Camera-type eye (tissue), 1 donor: Measurements from ENCODE around the gene FANCF. TPM values are rescaled to one million over a fixed set of nuclear protein-coding genes. Genes with fewer than 3 reads are reported as not detected.

Experiments
- total RNA-seq: library from RNA; depleted of rRNA; stranded (reverse); fragments of >200 nt; gene quantifications from one replicate; pipeline ENCODE4 v1.2.3, GENCODE V29; 2014

FANCF gene
- total RNA-seq = 21.4 TPM

DNA sequence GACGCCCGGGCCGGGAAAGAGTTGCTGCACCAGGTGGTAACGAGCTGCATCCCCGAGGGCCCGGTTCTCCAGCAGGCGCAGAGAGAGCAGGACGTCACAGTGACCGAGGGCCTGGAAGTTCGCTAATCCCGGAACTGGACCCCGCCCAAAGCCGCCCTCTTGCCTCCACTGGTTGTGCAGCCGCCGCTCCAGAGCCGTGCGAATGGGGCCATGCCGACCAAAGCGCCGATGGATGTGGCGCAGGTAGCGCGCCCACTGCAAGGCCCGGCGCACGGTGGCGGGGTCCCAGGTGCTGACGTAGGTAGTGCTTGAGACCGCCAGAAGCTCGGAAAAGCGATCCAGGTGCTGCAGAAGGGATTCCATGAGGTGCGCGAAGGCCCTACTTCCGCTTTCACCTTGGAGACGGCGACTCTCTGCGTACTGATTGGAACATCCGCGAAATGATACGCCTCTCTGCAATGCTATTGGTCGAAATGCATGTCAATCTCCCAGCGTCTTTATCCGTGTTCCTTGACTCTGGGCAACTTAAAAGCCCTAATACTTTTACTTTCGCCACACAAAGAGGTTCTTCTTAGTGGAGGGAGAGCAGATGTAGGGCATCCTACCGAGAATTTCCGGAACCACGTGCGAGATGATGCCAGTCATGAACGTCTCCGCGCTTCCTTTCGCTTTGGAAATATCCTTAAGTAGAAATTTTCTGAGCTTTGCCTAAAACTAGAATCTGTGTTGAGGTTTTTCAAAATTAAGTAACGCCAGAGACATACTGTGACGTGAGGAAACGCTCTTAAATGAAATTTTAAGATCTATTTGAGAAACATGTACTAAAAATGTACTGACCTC is at the start of gene FANCF:
TSS of gene FANCF (minus strand) at position 376 of the 840 bp plus-strand sequence. CDS start at position 363, 13 bp downstream.

DNA sequence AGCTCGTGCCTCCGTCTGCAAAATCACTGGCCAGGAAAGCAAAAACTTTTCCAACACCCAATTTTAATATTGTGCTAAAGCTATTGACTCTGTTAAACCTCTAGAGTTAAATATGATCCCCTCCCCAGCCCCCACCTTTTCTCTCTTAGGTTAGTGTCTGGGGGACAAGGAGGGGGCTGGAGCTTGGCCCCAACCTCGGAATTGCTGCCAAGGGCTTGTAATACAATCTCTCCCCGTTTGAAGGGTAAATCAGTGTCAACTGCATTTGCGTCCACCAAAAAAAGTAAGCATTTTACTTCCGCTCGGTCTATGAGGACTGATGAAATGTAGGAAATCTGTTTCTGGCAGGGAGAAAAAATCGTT is 40.7 kb upstream of the FANCF start, which contains the start of gene GAS2:
TSS of gene GAS2 (plus strand) at position 287 of the 363 bp plus-strand sequence. CDS start 8,259 bp downstream, outside the sequence.

Other genes with a start within 250 kb of the FANCF start
- gene GAS2, start 40.8 kb upstream of the FANCF start, total RNA-seq = 60.0 TPM
- gene SVIP, start 204.0 kb upstream of the FANCF start, total RNA-seq = 13.6 TPM
- not detected for gene CCDC179, start 234.7 kb upstream of the FANCF start, total RNA-seq